Naive thymus-derived CD4-positive, alpha-beta T cell (primary cell): ENCODE results near the gene COL6A2. TPM values are rescaled to one million over a fixed set of nuclear protein-coding genes. Genes with fewer than 3 reads are reported as not detected.
A peak's percentile ranks its signal among the peaks of the same experiment; 100 is the strongest.

ENCODE experiments used
- ATAC-seq: fragments of 150-1000 bp; cut with Tn5 transposase; 2 replicates; pipeline ENCODE4 v1.10.0; 2021; ENCODE audit warnings: mild to moderate bottlenecking, moderate library complexity
- CTCF ChIA-PET: fragments of 350-600 bp; sonication (Branson Sonifier 250); formaldehyde crosslinking; loops from one replicate; lab custom pipeline; 2021; ENCODE audit warnings: antibody characterized with exemption; lab: Charles Lee
- POLR2A ChIA-PET: fragments of 350-600 bp; sonication (Branson Sonifier 250); formaldehyde crosslinking; loops from one replicate; lab custom pipeline; 2021; ENCODE audit warnings: antibody characterized with exemption, inconsistent platforms; lab: Charles Lee
- DNase-seq, 9 donors: peaks; one replicate each; pipeline versions ENCODE4 v3.0.0 to v3.0.0-alpha.2; 2020 to 2022; ENCODE audit warnings: mixed read lengths in 1 of 9
- H3K27ac ChIP-seq: one replicate; pipeline ENCODE4 v1.7.0; 2013; ENCODE audit warnings: mild to moderate bottlenecking, low read depth, low read length, moderate library complexity
- H3K27me3 ChIP-seq, 2 donors: one replicate each; pipeline ENCODE4 v1.7.0; 2013; ENCODE audit warnings: low read length in 2 of 2, mild to moderate bottlenecking in 2 of 2, moderate library complexity in 2 of 2; ENCODE audit not compliant: control insufficient read depth in 2 of 2, insufficient read depth in 2 of 2
- H3K36me3 ChIP-seq, 3 experiments: 1 replicate in 2 of 3; 2 replicates in 1 of 3; pipeline ENCODE4 v1.7.0; 2013; ENCODE audit warnings: low read length in 3 of 3, mild to moderate bottlenecking in 3 of 3, moderate library complexity in 1 of 3; ENCODE audit not compliant: insufficient read depth in 3 of 3, control insufficient read depth in 2 of 3
- H3K4me1 ChIP-seq, 2 donors: one replicate each; pipeline ENCODE4 v1.7.0; 2013; ENCODE audit warnings: low read length in 2 of 2, mild to moderate bottlenecking in 2 of 2, moderate library complexity in 1 of 2; ENCODE audit not compliant: control insufficient read depth in 2 of 2, insufficient read depth in 2 of 2
- H3K4me3 ChIP-seq: 2 replicates; pipeline ENCODE4 v1.7.0; 2013; ENCODE audit warnings: mild to moderate bottlenecking, low read length
- H3K9me3 ChIP-seq, 3 experiments: 1 replicate in 2 of 3; 2 replicates in 1 of 3; pipeline ENCODE4 v1.7.0; 2013; ENCODE audit warnings: low read length in 3 of 3; ENCODE audit not compliant: control insufficient read depth in 2 of 3
- H3K27ac Mint-ChIP-seq, 9 donors: one replicate each; pipeline ENCODE4 v1.8.0; 2020 to 2022; ENCODE audit warnings: mixed read lengths in 9 of 9, mild to moderate bottlenecking in 8 of 9, moderate library complexity in 5 of 9, inconsistent platforms in 2 of 9
- H3K27me3 Mint-ChIP-seq, 5 donors: one replicate each; pipeline ENCODE4 v1.8.0; 2021 to 2022; ENCODE audit warnings: mixed read lengths in 5 of 5, mild to moderate bottlenecking in 1 of 5
- H3K36me3 Mint-ChIP-seq, 5 donors: one replicate each; pipeline ENCODE4 v1.8.0; 2020 to 2022; ENCODE audit warnings: mixed read lengths in 5 of 5, mild to moderate bottlenecking in 3 of 5, inconsistent platforms in 1 of 5
- H3K4me1 Mint-ChIP-seq, 7 donors: one replicate each; pipeline ENCODE4 v1.8.0; 2020 to 2022; ENCODE audit warnings: mixed read lengths in 7 of 7, mild to moderate bottlenecking in 3 of 7, inconsistent platforms in 1 of 7
- H3K4me3 Mint-ChIP-seq, 10 donors: one replicate each; pipeline ENCODE4 v1.8.0; 2020 to 2022; ENCODE audit warnings: mild to moderate bottlenecking in 10 of 10, mixed read lengths in 10 of 10, moderate library complexity in 6 of 10, inconsistent platforms in 2 of 10
- H3K9me3 Mint-ChIP-seq, 11 donors: one replicate each; pipeline ENCODE4 v1.8.0; 2020 to 2022; ENCODE audit warnings: mixed read lengths in 11 of 11, mild to moderate bottlenecking in 4 of 11, inconsistent platforms in 1 of 11, moderate library complexity in 1 of 11
- intact Hi-C, 2 donors: fragments of 100-400 bp; cut with micrococcal nuclease; formaldehyde crosslinking; loops; one replicate each; pipeline ENCODE4 v1.15.1; 2023
- polyA plus RNA-seq, 2 donors: library from polyadenylated mRNA; unstranded; fragments of 300-500 nt; fragmentation: Illumina TruSeq; gene quantifications; one replicate each; pipeline ENCODE4 v1.2.3, GENCODE V29; 2021
- total RNA-seq, 6 experiments: library from RNA in 5 of 6; stranded (reverse) in 5 of 6; gene quantifications; 1 replicate in 5 of 6; 2 replicates in 1 of 6; pipeline ENCODE4 v1.2.3 and lab custom pipeline; 2021 to 2026

COL6A2 gene
- total and polyA plus RNA-seq, 7 experiments from 2014 or later, result 1.7 to 47.7 (median 33.3) TPM

- CTCF ChIA-PET, result no interaction called here
- peaks cover 0 to 13% of the 10 kb centered on the region in 2 donors for H3K4me1 ChIP-seq
- POLR2A ChIA-PET, result no interaction called here
- no peak overlapping the region for H3K4me3 ChIP-seq
- Mint-ChIP-seq H3K9me3 (peaks cover 7 to 38% (median 19%) of the 10 kb centered on the region in 11 donors), H3K27me3 (no peaks in the 10 kb centered on the region), H3K4me1 (peaks cover 0 to 4% (median 0%) of the 10 kb centered on the region in 7 donors), H3K27ac (no peak overlapping the region), H3K4me3 (no peak overlapping the region), H3K36me3 (peaks cover 0 to 7% (median 1%) of the 10 kb centered on the region in 5 donors)
- DNase-seq (no peak), ATAC-seq (no peak)
- no peaks in the 10 kb centered on the region for H3K36me3 ChIP-seq
- no peaks in the 10 kb centered on the region for H3K27me3 ChIP-seq
- intact Hi-C loops, result no loop called here
- H3K9me3 ChIP-seq, result no peaks in the 10 kb centered on the region
- no peak overlapping the region for H3K27ac ChIP-seq
These were observed 8.6 kb upstream of the COL6A2 start for GRCh38 chr21:46089285-46089684.

GRCh38 chr21:46091118-46091517 lies 6.8 kb upstream of the COL6A2 start:
- Histone ChIP-seq H3K36me3 (no peaks in the 10 kb centered on the region), H3K9me3 (no peaks in the 10 kb centered on the region), H3K4me3 (no peak overlapping the region), H3K27me3 (no peaks in the 10 kb centered on the region), H3K27ac (no peak overlapping the region), H3K4me1 (peaks cover 0 to 19% of the 10 kb centered on the region in 2 donors)
- H3K4me1 Mint-ChIP-seq, result peaks cover 0 to 4% (median 0%) of the 10 kb centered on the region in 7 donors
- H3K27ac Mint-ChIP-seq, result no peak overlapping the region
- H3K36me3 Mint-ChIP-seq, result peaks cover 0 to 7% (median 1%) of the 10 kb centered on the region in 5 donors
- H3K4me3 Mint-ChIP-seq, result no peak overlapping the region
- intact Hi-C loops, result loop anchor here in 1 of 2 donors (10.0 kb wide), 1 partner anchor 116 kb away; no protein-coding TSS in a partner anchor
- peaks cover 7 to 34% (median 19%) of the 10 kb centered on the region in 11 donors for H3K9me3 Mint-ChIP-seq
- CTCF ChIA-PET, result no interaction called here
- POLR2A ChIA-PET, result no interaction called here
- ATAC-seq (no peak), DNase-seq (no peak)
- no peaks in the 10 kb centered on the region for H3K27me3 Mint-ChIP-seq

- peaks cover 0 to 4% (median 0%) of the 10 kb centered on the region in 7 donors for H3K4me1 Mint-ChIP-seq
- peaks cover 7 to 33% (median 18%) of the 10 kb centered on the region in 11 donors for H3K9me3 Mint-ChIP-seq
- H3K9me3 ChIP-seq, result no peaks in the 10 kb centered on the region
- no peaks in the 10 kb centered on the region for H3K27me3 ChIP-seq
- intact Hi-C loops, result loop anchor here in 1 of 2 donors (10.0 kb wide), 1 partner anchor 117 kb away; no protein-coding TSS in a partner anchor
- H3K36me3 Mint-ChIP-seq, result peaks cover 0 to 7% (median 1%) of the 10 kb centered on the region in 5 donors
- CTCF ChIA-PET, result no interaction called here
- DNase-seq, result no peak
- no peak overlapping the region for H3K27ac ChIP-seq
- H3K4me1 ChIP-seq, result peaks cover 0 to 19% of the 10 kb centered on the region in 2 donors
- no peaks in the 10 kb centered on the region for H3K27me3 Mint-ChIP-seq
- POLR2A ChIA-PET, result no interaction called here
- no peak overlapping the region for H3K4me3 ChIP-seq
- ATAC-seq, result no peak
- H3K27ac Mint-ChIP-seq, result no peak overlapping the region
- no peak overlapping the region for H3K4me3 Mint-ChIP-seq
- H3K36me3 ChIP-seq, result no peaks in the 10 kb centered on the region
These were observed 6.3 kb upstream of the COL6A2 start for GRCh38 chr21:46091631-46092025.

GRCh38 chr21:46092026-46092764 lies 5.7 kb upstream of the COL6A2 start:
- ChIA-PET POLR2A (no interaction called here), CTCF (no interaction called here)
- peak in 2 of 9 donors; percentile 4 to 10 for DNase-seq
- Histone ChIP-seq H3K9me3 (no peaks in the 10 kb centered on the region), H3K27ac (no peak overlapping the region), H3K4me1 (peaks cover 0 to 19% of the 10 kb centered on the region in 2 donors), H3K4me3 (no peak overlapping the region), H3K36me3 (no peaks in the 10 kb centered on the region), H3K27me3 (no peaks in the 10 kb centered on the region)
- Mint-ChIP-seq H3K4me3 (no peak overlapping the region), H3K9me3 (peaks cover 4 to 28% (median 15%) of the 10 kb centered on the region in 11 donors), H3K27me3 (peaks cover 0 to 3% (median 0%) of the 10 kb centered on the region in 5 donors), H3K4me1 (peaks cover 0 to 6% (median 5%) of the 10 kb centered on the region in 7 donors), H3K36me3 (peaks cover 0 to 7% (median 1%) of the 10 kb centered on the region in 5 donors), H3K27ac (no peak overlapping the region)
- intact Hi-C loops, result loop anchor here in 1 of 2 donors (10.0 kb wide), 1 partner anchor 117 kb away; no protein-coding TSS in a partner anchor
- ATAC-seq, result no peak

- peaks cover 0 to 19% of the 10 kb centered on the region in 2 donors for H3K4me1 ChIP-seq
- H3K4me3 ChIP-seq, result no peak overlapping the region
- ATAC-seq, result no peak
- H3K4me1 Mint-ChIP-seq, result peaks cover 0 to 6% (median 5%) of the 10 kb centered on the region in 7 donors
- CTCF ChIA-PET, result no interaction called here
- H3K27ac Mint-ChIP-seq, result no peak overlapping the region
- H3K27me3 ChIP-seq, result no peaks in the 10 kb centered on the region
- intact Hi-C loops, result loop anchor here in 1 of 2 donors (10.0 kb wide), 1 partner anchor 118 kb away; no protein-coding TSS in a partner anchor
- POLR2A ChIA-PET, result no interaction called here
- no peaks in the 10 kb centered on the region for H3K9me3 ChIP-seq
- no peaks in the 10 kb centered on the region for H3K36me3 ChIP-seq
- no peak overlapping the region for H3K27ac ChIP-seq
- H3K36me3 Mint-ChIP-seq, result peaks cover 0 to 7% (median 1%) of the 10 kb centered on the region in 5 donors
- peaks cover 4 to 22% (median 11%) of the 10 kb centered on the region in 11 donors for H3K9me3 Mint-ChIP-seq
- H3K4me3 Mint-ChIP-seq, result no peak overlapping the region
- DNase-seq, result peak in 2 of 9 donors; percentile 3 to 8
- H3K27me3 Mint-ChIP-seq, result peaks cover 0 to 3% (median 0%) of the 10 kb centered on the region in 5 donors
These were observed 4.9 kb upstream of the COL6A2 start for GRCh38 chr21:46092811-46093667.

GRCh38 chr21:46093668-46094400 lies 4.1 kb upstream of the COL6A2 start:
- intact Hi-C loops, result loop anchor here in 1 of 2 donors (10.0 kb wide), 1 partner anchor 119 kb away; no protein-coding TSS in a partner anchor
- Histone ChIP-seq H3K9me3 (no peaks in the 10 kb centered on the region), H3K36me3 (no peaks in the 10 kb centered on the region), H3K4me3 (no peak overlapping the region), H3K27ac (no peak overlapping the region), H3K4me1 (peaks cover 0 to 19% of the 10 kb centered on the region in 2 donors), H3K27me3 (no peaks in the 10 kb centered on the region)
- Mint-ChIP-seq H3K27me3 (peaks cover 0 to 3% (median 0%) of the 10 kb centered on the region in 5 donors), H3K36me3 (peaks cover 0 to 1% (median 0%) of the 10 kb centered on the region in 5 donors), H3K4me1 (peaks cover 0 to 6% (median 5%) of the 10 kb centered on the region in 7 donors), H3K9me3 (peaks cover 0 to 14% (median 4%) of the 10 kb centered on the region in 11 donors), H3K27ac (peak overlapping the region in 2 of 9 donors; percentile 21 to 41), H3K4me3 (no peak overlapping the region)
- ChIA-PET CTCF (no interaction called here), POLR2A (no interaction called here)
- DNase-seq (peak in 2 of 9 donors; percentile 4 to 15), ATAC-seq (no peak)
